Measurements from ENCODE around the gene LGI1. TPM values are rescaled to one million over a fixed set of nuclear protein-coding genes. Genes with fewer than 3 reads are reported as not detected.

LGI1 gene
- total and polyA plus RNA-seq, 2 of the 8 experiments (the other 6 are each of a cell fraction or from before 2014, with no cell fraction given), result 0.15 TPM; not detected in 1

DNA sequence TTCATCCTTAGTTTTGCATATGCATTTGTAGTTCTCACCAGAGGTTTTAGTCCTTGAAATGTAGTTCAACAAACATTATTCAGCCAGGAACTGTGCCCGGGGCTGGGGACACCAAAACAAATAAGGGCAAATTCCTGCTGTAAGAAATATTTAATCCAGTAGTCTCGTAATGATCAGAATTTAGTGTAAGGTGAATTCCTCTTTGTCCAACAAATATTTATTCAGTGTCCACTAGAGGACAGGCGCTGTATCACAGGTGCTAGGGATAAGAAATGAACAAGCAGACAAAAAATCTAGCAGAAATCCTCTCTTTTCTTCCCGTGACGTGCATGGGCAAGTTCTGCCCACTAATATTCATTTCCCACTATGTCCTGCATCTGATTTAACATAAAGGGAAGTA is 17.6 kb downstream of the LGI1 start (continued):
- TF ChIP-seq, protein P1, sequence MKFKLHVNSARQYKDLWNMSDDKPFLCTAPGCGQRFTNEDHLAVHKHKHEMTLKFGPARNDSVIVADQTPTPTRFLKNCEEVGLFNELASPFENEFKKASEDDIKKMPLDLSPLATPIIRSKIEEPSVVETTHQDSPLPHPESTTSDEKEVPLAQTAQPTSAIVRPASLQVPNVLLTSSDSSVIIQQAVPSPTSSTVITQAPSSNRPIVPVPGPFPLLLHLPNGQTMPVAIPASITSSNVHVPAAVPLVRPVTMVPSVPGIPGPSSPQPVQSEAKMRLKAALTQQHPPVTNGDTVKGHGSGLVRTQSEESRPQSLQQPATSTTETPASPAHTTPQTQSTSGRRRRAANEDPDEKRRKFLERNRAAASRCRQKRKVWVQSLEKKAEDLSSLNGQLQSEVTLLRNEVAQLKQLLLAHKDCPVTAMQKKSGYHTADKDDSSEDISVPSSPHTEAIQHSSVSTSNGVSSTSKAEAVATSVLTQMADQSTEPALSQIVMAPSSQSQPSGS (IDR thresholded peaks at IDR 0.05; ENCODE audit: low read length), result no peak
- TF ChIP-seq GABPA (IDR thresholded peaks at IDR 0.05; ENCODE audit: borderline replicate concordance, insufficient read depth, low read length), result no peak
